ENCODE data around the gene UBE2QL1.
"Not testable (repeated sequence)": the region's sequence is repeated elsewhere in the genome, so short reads cannot be mapped to it uniquely, and the experiment has no call there.

UBE2QL1 gene

GRCh38 chr5:6501701-6502100, 53.0 kb downstream of the UBE2QL1 start:
- no peak for DNase-seq

- DNase-seq: no peak
Observed at GRCh38 chr5:6502421-6502820, 53.8 kb downstream of the UBE2QL1 start.

- no peak for DNase-seq
Observed at GRCh38 chr5:6503342-6503741, 54.7 kb downstream of the UBE2QL1 start.

- no peak for DNase-seq
Observed at GRCh38 chr5:6504677-6505415, 56.2 kb downstream of the UBE2QL1 start.

- DNase-seq: no peak
Observed at GRCh38 chr5:6505416-6505755, 56.7 kb downstream of the UBE2QL1 start.

GRCh38 chr5:6505783-6506557, 57.3 kb downstream of the UBE2QL1 start:
- DNase-seq: no peak

- DNase-seq: no peak
Observed at GRCh38 chr5:6506611-6507010, 58.0 kb downstream of the UBE2QL1 start.

- no peak for DNase-seq
Observed at GRCh38 chr5:6508931-6509330, 60.3 kb downstream of the UBE2QL1 start.

- no peak for DNase-seq
Observed at GRCh38 chr5:6510132-6510531, 61.5 kb downstream of the UBE2QL1 start.

GRCh38 chr5:6510973-6511372, 62.3 kb downstream of the UBE2QL1 start:
- DNase-seq: no peak

- not testable (repeated sequence) for DNase-seq
Observed at GRCh38 chr5:6515812-6516211, 67.2 kb downstream of the UBE2QL1 start.

- DNase-seq: no peak
Observed at GRCh38 chr5:6516823-6517222, 68.2 kb downstream of the UBE2QL1 start.

GRCh38 chr5:6517510-6517909, 68.9 kb downstream of the UBE2QL1 start:
- DNase-seq: no peak

GRCh38 chr5:6518298-6519057, 69.8 kb downstream of the UBE2QL1 start:
- no peak for DNase-seq

GRCh38 chr5:6520201-6520600, 71.5 kb downstream of the UBE2QL1 start:
- DNase-seq: no peak

- no peak for DNase-seq
Observed at GRCh38 chr5:6522331-6522730, 73.7 kb downstream of the UBE2QL1 start.

- DNase-seq: no peak
Observed at GRCh38 chr5:6522923-6523322, 74.3 kb downstream of the UBE2QL1 start.

- DNase-seq: no peak
Observed at GRCh38 chr5:6525422-6525821, 76.8 kb downstream of the UBE2QL1 start.

GRCh38 chr5:6525910-6526309, 77.3 kb downstream of the UBE2QL1 start:
- no peak for DNase-seq

GRCh38 chr5:6527749-6528455, 79.2 kb downstream of the UBE2QL1 start:
- no peak for DNase-seq

- DNase-seq: no peak
Observed at GRCh38 chr5:6535594-6535993, 86.9 kb downstream of the UBE2QL1 start.

- DNase-seq: no peak
Observed at GRCh38 chr5:6539060-6539459, 90.4 kb downstream of the UBE2QL1 start.

All from activated CD8-positive, alpha-beta memory T cell treated with anti-CD3 and anti-CD28 coated beads, Interleukin-2, amount 50 U/mL, for 48 hours (primary cell).